ENCODE measurements around the gene LYSMD3.

DNA sequence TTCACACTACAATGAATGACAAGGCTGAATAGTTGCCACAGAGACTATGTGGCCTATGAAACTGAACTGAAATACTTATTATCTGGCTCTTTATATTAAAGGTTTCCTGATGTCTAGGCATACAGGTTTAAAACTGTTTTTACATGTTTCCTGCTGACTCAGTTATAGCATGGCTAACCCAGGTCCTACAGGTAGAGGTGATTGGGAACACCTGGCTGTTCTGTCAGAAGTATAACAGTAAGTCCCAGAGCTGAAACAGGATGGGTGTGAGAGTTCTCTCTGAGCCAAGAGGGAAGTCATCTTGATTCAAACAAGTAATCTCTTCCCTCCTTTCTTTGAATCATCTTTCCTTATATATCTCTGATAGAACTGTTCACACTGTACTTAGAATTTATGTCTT is 24.3 kb upstream of the LYSMD3 start:
- TF ChIP-seq, protein P1, sequence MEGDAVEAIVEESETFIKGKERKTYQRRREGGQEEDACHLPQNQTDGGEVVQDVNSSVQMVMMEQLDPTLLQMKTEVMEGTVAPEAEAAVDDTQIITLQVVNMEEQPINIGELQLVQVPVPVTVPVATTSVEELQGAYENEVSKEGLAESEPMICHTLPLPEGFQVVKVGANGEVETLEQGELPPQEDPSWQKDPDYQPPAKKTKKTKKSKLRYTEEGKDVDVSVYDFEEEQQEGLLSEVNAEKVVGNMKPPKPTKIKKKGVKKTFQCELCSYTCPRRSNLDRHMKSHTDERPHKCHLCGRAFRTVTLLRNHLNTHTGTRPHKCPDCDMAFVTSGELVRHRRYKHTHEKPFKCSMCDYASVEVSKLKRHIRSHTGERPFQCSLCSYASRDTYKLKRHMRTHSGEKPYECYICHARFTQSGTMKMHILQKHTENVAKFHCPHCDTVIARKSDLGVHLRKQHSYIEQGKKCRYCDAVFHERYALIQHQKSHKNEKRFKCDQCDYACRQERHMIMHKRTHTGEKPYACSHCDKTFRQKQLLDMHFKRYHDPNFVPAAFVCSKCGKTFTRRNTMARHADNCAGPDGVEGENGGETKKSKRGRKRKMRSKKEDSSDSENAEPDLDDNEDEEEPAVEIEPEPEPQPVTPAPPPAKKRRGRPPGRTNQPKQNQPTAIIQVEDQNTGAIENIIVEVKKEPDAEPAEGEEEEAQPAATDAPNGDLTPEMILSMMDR (IDR thresholded peaks at IDR 0.05) = no peak
- no peak for TF ChIP-seq EP300 (IDR thresholded peaks at IDR 0.05)
